ENCODE data around the gene VMAC.
"Not testable (repeated sequence)": the region's sequence is repeated elsewhere in the genome, so short reads cannot be mapped to it uniquely, and the experiment has no call there.

Gene VMAC

DNA sequence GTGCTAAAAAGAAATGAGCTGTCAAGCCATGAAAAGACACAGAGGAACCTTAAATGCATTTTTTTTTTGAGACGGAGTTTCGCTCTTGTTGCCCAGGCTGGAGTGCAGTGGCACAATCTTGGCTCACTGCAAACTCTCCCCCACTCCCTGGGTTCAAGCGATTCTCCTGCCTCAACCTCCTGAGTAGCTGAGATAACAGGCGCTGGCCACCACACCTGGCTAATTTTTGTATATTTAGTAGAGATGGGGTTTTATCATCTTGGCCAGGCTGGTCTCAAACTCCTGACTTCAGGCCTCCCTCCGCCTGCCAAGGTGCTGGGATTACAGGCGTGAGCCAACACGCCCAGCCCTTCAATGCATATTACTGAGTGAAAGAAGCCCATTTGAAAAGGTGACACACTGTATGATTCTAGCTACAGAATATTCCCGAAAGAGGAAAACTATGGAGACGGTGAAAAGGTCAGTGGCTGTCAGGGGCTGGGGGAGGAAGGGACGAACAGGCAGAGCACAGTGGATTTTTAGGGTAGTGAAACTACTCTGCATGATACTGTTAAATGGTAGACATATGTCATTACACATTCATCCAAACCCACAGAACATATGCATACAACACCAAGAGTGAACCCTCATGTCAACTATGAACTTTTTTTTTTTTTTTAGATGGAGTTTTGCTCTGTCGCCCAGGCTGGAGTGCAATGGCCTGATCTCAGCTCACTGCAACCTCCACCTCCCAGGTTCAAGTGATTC, 20.4 kb upstream of the VMAC start:
- not testable (repeated sequence) for DNase-seq

DNA sequence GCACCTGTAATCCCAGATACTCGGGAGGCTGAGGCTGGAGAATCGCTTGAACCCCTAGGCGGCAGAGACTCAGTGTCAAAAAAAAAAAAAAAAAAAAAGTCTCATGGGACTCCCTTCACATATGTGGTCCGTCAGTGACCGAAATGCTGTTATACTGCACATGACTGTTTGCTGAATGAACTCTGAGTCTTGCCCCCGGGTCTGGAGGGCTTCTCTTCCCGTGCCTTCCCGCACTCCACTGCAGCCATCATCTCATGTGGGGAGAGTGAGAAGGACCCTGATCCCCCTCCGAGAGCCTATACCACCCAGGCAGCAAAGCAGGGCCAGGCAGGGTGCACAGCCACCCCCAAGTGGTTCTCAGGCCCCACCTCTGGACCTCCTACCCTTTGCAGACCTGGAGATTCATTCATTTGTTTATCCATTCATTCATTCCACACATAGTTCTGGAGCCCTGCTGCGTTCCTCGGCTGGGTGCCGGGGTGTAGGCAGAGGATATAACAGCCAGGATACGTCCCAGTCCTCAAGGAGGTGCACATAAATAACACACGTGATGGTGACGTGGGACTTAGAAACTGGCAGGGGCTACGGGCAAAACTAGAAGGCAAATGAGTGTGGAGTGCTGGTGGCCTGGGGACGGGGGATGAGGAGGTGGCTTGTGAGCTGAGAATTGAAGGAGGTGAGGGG, 15.2 kb upstream of the VMAC start:
- DNase-seq = no peak

DNA sequence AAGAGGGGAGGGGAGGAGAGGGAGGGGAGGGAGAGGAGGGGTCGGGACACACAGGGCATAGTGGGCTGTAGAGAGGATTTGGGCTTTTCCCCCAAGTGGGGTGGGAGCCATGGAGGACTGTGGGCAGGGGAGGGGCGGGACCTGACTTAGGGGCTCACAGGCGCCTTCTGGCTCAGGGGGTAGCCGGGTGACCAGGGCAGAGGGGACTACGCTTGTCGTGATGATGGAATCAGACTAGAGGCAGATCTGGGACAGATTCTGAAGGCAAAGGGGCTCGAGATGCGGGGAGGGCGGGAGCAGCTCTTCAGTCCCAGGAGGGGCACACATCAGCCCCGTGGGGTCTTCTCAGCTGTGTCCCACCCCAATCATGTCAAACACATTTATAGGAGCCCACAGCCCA, 14.6 kb upstream of the VMAC start:
- DNase-seq = no peak

DNA sequence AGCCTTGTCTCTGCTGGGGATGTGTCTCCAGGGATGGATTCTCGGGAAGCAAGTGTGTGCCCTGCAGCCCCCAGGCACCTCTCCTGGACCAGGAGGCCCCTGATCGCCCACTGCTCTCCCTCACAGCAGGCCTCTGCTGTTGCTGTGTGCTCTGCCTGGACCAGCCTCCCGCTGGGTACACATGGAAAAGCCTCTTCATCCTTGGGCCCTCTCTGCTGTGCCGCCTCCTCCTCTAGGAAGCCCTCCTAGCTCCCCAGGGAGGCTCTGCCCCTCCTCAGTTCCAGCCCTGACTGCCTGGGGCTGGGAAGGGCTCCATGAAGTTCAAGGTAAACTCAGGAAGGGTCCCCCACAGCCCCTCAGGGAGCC, 13.1 kb upstream of the VMAC start:
- DNase-seq = no peak

DNA sequence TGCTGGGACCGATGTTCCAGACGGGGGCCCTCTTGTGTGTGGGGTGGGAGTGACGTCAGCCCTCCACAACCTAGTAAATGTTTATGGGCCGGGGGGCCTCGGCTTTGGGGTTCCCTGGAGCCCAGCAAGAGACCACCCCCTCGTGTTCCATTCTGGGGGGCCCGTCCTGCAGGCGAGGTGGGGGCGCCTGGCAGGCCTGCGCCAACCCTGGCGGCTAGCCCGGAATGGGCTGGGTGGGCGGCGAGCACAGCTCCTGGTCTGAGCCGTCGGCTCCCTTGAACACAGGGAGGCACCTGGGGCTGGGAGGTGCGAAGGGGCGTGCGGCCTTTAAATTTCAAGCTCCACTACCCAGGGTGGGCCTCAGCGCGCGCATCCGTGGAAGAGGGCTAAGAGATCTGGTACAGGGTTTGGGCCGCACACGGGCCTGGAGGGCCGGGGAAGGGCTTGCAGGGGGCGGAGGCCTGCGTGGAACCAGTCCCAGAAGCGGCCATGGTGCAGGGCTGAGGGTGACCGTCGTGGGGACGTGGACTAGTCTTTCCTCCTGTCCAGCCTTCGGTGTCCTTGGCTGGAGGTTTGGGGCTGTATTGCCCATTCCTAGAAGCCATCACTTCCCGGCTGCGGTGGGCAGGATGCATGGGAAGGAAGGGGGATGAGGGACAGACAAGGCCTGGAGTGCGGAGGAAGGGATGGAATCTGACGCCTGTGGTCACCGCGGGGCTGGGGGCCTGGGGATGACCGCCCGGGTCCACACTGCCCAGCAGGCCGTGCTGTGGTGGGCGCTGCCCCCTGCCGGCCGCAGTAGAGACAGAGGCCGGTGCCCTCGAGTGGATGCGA, 12.5 kb upstream of the VMAC start:
- no peak for DNase-seq

DNA sequence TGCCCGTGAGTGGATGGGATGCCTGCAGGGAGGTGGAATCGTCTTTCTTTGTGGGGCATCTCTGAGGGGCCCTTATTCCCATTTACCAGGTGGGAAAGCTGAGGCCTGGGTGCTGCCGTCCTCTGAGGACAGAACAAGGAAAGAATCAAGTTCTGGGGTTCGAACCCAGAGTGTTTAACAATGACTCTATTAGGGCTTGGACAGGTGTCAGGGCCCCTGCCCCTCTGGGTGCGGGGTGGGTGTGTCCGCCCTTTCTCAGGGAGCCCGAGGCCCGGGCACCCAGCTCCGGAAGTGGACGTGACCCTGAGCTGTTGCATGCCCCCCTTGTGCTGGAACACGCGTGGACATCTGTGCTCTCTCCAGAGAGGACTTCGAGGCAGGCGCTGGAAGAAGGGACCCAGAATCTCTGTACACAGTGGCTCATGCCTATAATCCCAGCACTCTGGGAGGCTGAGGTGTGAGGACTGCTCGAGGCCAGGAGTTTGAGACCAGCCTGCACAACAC, 11.8 kb upstream of the VMAC start:
- DNase-seq = no peak

DNA sequence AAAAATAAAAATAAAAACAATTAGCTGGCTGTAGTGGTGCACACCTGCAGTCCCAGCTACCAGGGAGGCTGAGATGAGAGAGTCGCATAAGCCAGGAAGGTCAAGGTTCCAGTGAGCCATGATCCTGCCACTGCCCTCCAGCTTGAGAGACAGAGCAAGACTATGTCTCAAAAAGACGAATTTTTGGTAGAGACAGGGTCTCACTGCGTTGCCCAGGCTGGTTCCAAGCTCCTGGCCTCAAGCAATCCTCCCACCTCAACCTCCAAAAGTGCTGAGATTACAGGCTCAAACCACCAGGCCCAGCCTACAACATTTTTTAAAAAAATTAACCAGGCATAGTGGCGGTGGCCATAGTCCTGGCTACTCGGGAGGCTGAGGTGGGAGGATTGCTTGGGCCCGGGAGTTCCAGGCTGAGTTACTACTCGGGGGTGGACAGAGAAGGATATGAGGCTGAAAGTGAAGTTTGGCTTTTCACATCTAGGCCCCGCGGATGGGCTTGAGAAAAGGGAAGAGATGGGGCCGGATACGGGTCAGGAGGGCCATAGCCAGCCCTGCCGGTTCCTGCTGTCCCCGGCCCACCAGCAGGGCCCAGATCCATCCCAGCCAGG, 11.3 kb upstream of the VMAC start:
- DNase-seq = no peak

DNA sequence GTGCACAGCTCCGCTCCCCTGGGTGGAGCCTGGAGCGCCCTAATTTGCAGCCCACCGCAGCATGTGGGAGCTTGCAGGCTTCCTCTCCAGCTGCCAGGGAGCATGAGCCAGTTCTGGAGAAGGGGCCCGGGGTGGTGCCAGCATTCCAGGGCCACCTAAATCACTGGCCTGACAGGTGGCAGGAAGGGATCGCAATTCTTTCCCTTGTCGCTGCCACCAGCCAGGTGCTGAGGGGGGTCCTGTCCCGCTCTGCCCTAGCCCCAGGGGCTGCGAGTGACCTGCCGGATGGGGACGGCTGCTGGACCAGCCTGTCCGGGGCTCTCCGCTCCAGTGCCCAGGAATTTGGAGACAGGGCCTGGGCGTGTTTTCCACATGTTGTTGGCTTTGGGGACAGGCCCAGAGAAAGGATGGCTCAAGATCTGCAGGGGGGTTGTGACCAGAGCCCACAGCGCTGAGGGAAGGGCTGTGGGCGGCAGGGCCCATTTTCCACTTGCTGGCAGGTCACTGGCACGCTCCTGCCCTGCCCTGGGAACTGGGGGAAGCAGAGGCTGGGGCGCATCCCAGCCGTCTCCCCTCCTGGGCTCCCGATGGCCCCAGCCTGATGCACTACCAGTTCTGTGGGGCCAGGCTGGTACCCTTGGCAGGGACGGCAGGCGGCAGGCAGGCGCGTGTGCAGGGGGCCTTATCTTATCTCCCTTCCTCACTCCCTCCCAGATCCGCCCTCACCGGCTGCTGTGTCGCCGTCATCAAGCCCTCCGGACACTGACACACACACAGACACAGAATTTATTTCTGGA, 10.6 kb upstream of the VMAC start:
- DNase-seq = no peak

DNA sequence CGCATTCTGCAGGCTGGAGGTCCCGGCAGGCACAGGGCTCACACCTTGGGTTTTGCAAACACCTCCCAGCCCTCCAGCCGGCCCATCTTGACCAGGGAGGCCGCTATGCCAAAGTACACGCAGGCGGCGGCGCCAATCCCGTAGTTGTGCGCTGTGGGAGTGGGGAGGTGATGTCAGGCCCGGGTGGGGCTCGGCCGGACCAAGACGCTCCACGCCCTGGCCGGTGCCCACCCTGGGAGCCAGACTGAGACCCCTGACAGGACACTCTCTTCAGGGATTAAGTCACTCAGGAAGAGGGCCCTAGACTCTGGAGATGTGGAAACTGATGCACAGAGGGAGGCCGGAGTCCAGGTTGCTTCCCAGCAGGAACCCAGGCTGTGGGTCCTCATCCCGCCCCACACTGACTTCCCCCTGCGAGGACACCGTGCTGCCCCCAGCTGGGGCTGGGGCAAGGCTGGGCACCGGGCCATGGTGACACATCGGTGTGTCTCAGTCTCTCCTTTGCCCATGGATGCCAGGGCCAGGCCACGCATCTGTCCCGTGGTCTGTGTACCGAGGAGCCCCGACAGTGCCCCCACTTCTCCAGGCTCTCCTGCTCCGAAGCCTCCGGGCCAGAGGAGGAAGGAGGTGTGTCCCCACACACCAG, 9.8 kb upstream of the VMAC start:
- DNase-seq = no peak

DNA sequence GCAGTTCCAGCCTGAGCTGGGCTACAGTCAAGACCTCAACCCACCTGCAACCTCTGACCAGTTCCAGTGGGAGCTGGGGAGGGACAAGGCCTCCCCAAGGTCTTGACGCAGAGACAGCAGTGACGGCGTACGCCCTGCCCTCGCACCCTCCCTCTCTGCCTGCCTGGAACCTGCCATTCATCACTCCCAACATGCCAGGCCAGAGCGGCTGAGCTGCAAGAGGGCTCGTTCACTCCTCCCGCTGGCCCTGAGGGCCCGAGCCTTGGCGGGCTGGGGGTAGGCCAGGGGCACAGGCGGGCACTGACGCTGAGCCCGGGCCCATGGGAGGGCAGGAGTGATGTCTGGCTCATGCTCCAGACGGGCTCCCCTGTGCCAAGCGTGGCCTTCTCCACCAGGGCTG, 9.3 kb upstream of the VMAC start:
- no peak for DNase-seq

DNA sequence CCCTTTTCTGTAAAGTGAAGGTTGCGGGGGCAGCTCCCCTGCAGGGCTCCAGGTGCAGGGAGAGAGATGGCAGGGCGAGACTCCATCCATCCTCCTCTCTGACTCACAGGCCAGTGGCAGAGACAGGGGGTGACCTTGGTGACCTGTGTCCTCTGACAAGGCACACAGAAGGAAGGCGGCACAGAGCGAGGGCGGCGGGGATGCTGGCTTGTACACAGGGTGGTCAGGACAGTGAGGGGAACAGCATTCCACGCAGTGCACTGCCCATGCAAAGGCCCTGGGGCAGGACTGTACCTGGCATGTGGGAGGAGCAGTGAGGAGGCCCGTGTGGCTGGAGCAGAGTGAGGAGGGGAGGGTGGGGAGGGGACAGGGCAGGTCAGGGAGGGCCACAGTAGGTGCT, 8.8 kb upstream of the VMAC start:
- no peak for DNase-seq

DNA sequence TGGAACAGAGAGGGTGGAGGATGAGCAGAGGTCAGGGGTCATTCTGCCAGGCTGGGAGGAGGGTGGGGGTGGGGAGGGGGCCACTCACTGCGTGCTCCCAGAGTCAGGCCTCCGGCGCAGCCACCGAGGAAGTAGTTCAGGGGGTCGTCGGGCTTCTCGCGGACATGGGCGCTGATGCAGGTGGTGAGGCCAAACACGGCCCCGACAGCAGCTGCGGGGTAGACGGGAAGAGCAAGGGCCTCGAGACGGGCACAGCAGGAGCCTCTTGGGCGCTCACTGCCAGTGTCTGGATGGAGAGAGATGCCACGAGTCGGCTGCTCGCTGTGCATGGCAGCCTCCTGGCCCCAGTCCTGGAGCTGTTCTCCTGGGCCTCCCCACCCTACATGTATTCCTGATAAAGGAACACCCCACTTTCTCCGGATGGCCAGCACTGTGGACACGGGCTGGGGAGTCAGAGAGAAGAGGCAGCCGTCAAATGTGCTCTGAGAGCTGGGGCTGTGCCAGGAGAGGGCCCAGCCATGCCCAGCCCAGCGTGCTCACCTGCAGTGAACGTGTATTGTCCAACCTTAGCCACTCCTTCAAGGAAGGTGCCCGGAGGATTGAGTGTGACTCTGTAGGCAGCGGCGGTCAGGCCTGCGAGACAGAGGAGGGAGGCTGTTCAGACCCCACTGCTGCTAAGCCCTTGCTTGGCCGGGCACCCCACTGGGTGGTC, 8.2 kb upstream of the VMAC start:
- DNase-seq = no peak

DNA sequence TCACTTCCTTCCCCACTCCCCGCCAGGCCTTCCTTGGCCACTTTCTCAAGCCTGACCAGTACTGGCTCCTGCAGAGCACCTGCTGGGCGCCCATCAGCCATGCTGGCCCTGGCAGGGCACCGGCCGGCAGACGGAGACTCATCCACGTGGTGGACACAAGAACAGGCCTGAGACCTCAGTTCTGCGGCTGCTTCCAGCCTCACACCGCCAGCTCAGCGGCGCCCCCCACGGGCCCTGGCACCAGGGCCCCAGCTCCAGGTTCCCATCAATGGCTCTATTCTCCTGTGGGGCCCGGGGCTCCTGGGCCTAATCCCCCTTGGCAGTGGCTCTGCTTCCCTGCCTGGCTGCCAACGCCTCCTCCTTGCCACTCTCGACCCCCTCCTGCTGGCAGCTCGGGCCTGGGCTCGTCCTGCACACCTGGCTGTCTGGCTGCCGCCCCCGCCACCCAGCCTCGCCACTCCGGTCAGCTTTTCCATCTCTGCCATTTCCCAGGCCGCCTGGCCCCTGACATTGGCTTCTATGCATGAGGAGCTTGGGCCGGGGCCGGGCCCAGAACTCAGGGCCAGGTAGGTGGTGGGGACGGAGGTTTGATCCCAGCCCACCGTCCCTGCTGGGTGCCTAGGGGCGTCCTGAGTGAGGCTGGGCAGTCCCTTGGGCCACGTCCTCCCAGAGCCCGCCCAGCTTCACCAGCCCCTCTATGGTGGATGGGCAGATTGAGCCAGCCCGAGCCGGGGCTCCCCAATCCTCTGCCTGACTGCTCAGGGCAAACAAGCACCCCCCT, 7.3 kb upstream of the VMAC start:
- no peak for DNase-seq

DNA sequence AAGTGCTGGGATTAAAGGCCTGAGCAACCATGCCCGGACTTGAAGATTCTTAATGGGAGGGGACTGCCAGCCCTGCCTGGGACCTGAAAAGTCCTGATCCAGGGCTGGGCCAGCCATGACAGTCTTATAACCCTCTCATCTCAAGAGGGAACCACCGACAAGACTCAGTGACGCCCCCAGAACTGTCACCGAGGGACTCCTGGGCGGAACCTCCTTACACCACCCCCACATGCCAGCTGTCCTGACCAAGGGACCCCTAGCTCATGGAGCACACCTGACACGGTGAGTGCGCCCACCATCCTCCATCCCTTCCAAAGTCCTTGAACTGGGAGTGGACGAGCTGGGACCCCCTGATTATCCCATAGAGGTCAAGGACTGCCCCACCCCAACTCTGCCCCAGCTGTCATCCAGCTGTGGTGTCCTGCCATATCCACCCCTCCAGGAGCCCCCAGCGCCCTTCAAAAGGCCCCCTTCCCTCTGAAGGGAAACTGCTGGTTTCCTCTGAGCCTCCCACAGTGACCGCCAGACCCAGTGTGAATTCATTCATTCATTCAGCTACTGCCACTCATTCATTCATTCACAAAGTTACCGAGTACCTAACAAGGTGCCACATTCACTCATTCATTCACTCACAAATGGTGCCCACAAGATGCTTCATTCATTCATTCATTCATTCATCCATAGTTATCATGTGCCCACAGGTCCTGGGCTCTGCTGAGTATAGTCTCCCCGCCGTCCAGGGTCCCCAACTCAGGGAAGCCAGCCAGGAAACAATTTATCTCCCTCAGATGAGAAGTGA, 4.7 kb upstream of the VMAC start:
- DNase-seq = no peak

DNA sequence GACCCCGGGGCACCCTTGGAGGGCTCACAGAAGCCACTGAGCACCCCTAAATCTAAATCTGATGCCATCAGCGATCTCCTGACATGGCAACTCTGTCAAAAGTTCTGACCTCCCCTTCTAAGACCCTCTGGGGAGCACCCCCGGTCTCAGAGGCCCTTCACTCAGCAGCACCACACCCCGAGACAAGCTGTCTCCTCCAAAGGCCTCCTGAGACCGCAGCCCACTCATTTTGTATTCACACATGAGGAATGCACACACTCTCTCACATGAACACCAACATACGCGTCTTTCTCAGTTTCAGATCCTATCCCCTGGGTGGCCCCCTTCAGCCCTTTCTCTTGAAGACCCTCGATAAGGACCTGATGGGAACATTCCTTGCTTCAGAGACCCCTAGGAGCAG, 3.7 kb upstream of the VMAC start:
- DNase-seq = no peak

DNA sequence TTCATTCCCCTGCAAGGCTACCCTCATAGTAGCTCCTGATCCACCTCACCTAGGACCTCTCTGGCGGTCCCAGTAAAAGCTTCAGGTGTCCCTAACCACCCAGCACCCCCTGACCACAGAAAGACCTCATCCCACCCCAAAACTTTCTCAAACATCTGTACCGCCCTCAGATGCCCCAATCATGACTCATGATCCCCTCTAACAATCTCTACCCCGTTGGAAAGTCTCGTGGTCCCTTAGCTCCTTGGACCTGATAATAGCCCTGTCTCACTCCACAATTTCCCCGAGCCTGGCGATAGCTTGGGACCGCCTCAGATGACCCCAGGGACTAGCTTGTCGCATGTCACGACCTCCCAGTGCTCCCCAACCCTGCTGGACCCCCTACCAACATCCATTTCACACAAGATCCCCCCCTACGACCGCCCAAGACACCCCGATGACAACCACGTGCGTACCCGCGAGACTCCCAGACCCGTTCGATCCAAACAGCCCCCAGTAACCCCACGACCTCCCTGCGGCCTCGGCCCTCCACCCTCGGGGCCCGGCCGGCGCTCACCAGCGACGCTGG, 1.5 kb upstream of the VMAC start:
- DNase-seq = no peak

DNA sequence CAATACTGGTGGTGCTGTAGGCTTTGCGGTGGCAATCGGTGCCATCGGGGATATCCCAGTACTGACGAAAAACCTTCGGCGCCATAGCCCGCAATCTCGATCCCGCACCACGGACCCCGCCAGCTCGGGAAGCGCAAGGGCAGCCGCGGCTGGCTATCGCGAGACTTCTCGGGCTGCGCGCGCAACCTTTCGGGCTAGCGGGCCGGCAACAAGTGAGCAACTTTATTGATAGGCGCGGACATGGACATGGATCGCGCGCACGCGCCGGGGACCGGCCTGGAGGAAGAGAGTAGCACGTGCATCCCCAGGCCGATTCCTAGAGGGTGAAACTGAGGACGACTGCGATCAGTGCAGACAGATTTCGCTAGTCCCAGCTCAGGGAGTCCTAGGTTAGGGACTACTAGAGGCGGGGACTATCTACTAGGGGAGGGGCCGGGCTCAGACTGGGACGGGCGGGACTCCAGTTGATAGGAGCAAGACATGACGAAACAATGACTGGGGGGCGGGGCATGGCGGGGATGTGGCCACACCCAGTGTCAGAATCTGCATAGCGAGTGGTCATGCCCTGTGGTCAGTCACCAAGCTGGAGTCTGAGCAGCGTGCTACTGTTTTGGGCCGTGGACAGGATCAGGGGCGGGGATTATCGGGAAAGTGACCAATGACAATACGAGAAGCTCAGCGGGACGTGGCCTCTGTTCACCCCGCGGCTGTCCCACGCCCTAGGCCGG, 884 bp upstream of the VMAC start, which contains the start of gene NDUFA11:
NDUFA11 (minus strand) TSS at position 167 of the 728 bp plus-strand sequence; CDS start at position 85, 82 bp downstream.
- peak; percentile 96 for DNase-seq

DNA sequence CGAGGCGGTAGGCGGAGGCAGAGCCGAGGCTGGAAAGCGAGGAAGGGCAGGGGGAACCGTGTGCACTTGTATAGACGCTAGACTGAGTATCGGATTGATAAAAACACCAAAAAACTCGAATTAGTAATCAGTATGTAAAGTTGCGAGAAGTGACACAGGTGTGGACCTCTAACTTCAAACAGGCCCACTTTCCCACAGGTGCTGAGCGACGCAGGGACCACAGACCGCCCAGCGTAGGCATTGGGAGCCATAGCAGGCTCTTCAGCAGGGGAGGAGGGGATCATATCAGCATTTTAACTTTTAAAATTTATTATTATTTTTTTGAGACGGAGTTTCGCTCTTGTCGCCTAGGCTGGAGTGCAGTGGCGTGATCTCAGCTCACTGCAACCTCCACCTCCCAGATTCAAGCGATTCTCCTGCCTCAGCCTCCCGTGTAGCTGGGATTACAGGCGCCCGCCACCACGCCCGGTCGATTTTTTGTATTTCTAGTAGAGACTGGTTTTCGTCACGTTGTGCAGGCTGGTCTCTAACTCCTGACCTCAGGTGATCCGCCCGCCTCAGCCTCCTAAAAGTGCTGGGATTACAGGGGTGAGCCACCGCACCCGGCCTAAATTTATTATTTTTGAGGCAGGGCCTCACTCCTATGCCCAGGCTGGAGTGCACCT, 574 bp downstream of the VMAC start:
- DNase-seq = no peak
